SU-DHL-6 (cell line): Measurements from ENCODE around the gene PRSS50.

ENCODE experiments used
- EZH2phosphoT487 ChIP-seq: fragments of 200-600 bp; sonication (generic), shearing (Covaris generic); conservative IDR thresholded peaks from 2 replicates; pipeline ENCODE4 v1.6.1; 2018; ENCODE audit warnings: mild to moderate bottlenecking, antibody characterized with exemption, low read length, moderate library complexity, mixed read lengths
- TF ChIP-seq, protein P1 (sequence below): fragments of 200-600 bp; sonication (generic); IDR thresholded peaks from one replicate; pipeline ENCODE4 v1.5.1; 2017; ENCODE audit warnings: antibody characterized with exemption, mild to moderate bottlenecking, low read length, moderate library complexity; ENCODE audit not compliant: insufficient read depth, poor library complexity, severe bottlenecking

DNA sequence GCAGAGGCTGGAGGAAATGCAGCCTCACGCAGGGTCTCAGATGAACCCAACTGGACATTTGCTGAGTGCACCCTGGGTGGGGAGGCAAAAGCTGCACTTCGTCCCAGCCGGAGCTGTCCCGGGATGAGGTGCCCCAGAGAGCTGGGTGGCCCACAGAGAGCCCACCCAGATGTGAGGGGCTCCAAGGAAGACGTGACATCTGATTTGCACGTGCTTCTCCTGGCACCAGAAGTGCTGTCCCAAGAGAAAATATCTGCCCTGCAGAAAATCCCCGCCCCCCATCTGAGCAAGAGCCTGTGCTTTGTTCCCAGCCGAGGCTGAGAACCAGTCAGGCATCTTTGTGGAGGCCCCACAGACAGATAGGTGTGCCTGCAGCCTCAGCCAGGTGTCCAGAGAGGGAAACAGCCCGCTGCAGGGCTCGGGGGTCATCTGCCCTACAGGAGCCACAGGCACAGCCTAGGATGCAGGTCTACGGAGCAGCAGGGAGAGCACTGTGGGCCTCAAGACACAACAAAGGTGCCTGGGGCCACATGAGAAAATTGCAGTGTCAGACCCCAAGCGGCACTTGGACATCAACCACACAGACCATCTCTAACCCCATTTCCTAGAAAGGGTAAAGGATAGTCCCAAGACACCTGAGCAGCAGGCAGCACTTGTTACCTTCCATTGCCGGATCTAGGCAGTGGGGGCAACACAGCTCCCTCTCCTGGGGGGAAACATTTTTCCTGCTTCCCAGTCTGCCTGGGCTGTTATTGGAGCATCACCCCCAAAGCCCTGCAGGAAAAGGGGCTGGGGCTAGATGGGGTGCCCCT, 10.7 kb downstream of the PRSS50 start:
- TF ChIP-seq, protein P1, sequence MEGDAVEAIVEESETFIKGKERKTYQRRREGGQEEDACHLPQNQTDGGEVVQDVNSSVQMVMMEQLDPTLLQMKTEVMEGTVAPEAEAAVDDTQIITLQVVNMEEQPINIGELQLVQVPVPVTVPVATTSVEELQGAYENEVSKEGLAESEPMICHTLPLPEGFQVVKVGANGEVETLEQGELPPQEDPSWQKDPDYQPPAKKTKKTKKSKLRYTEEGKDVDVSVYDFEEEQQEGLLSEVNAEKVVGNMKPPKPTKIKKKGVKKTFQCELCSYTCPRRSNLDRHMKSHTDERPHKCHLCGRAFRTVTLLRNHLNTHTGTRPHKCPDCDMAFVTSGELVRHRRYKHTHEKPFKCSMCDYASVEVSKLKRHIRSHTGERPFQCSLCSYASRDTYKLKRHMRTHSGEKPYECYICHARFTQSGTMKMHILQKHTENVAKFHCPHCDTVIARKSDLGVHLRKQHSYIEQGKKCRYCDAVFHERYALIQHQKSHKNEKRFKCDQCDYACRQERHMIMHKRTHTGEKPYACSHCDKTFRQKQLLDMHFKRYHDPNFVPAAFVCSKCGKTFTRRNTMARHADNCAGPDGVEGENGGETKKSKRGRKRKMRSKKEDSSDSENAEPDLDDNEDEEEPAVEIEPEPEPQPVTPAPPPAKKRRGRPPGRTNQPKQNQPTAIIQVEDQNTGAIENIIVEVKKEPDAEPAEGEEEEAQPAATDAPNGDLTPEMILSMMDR, result no peak
- TF ChIP-seq EZH2phosphoT487, result no peak
